ENCODE results near the gene CACHD1. TPM values are rescaled to one million over a fixed set of nuclear protein-coding genes. Genes with fewer than 3 reads are reported as not detected.

The CACHD1 gene
- total and polyA plus RNA-seq, 2 experiments from 2014 or later: 41.3 to 54.4 TPM

GRCh38 chr1:64494659-64495058 lies 24.7 kb downstream of the CACHD1 start:
- H3K4me1 ChIP-seq (ENCODE audit: low read depth): peaks cover 50% of the 10 kb centered on the region
- no peak for TF ChIP-seq CTCF (IDR thresholded peaks at IDR 0.05; ENCODE audit: low read depth, low read length)
- no peak for DNase-seq (ENCODE audit: low read depth in 1 of 2, low spot score in 1 of 2)
- no peak overlapping the region for H3K27ac ChIP-seq
- no peaks in the 10 kb centered on the region for H3K36me3 ChIP-seq
- H3K9me3 ChIP-seq (ENCODE audit: low read depth): no peaks in the 10 kb centered on the region
- no peaks in the 10 kb centered on the region for H3K27me3 ChIP-seq
- H3K4me3 ChIP-seq: no peak overlapping the region

- no peaks in the 10 kb centered on the region for H3K27me3 ChIP-seq
Observed at GRCh38 chr1:64495878-64496277, 25.9 kb downstream of the CACHD1 start.

GRCh38 chr1:64496606-64497005 lies 26.7 kb downstream of the CACHD1 start:
- Histone ChIP-seq H3K36me3 (no peaks in the 10 kb centered on the region), H3K9me3 (ENCODE audit: low read depth) (no peaks in the 10 kb centered on the region), H3K4me3 (no peak overlapping the region), H3K27me3 (no peaks in the 10 kb centered on the region), H3K27ac (no peak overlapping the region), H3K4me1 (ENCODE audit: low read depth) (peaks cover 44% of the 10 kb centered on the region)
- DNase-seq (ENCODE audit: low read depth in 1 of 2, low spot score in 1 of 2): no peak
- TF ChIP-seq CTCF (IDR thresholded peaks at IDR 0.05; ENCODE audit: low read depth, low read length): no peak

More at GRCh38 chr1:64495878-64496277, 25.9 kb downstream of the CACHD1 start:
- H3K9me3 ChIP-seq (ENCODE audit: low read depth): no peaks in the 10 kb centered on the region
- H3K36me3 ChIP-seq: no peaks in the 10 kb centered on the region
- no peak overlapping the region for H3K27ac ChIP-seq
- peaks cover 44% of the 10 kb centered on the region for H3K4me1 ChIP-seq (ENCODE audit: low read depth)
- H3K4me3 ChIP-seq: no peak overlapping the region
- no peak for DNase-seq (ENCODE audit: low read depth in 1 of 2, low spot score in 1 of 2)
- TF ChIP-seq CTCF (IDR thresholded peaks at IDR 0.05; ENCODE audit: low read depth, low read length): no peak

- Histone ChIP-seq H3K27me3 (no peaks in the 10 kb centered on the region), H3K36me3 (no peaks in the 10 kb centered on the region), H3K9me3 (ENCODE audit: low read depth) (no peaks in the 10 kb centered on the region), H3K27ac (no peak overlapping the region), H3K4me3 (no peak overlapping the region), H3K4me1 (ENCODE audit: low read depth) (peaks cover 44% of the 10 kb centered on the region)
- DNase-seq (ENCODE audit: low read depth in 1 of 2, low spot score in 1 of 2): peak in 1 of 2 donors; percentile 15
- TF ChIP-seq CTCF (IDR thresholded peaks at IDR 0.05; ENCODE audit: low read depth, low read length): no peak
Observed at GRCh38 chr1:64497088-64497883, 27.4 kb downstream of the CACHD1 start.

GRCh38 chr1:64498325-64498724 lies 28.4 kb downstream of the CACHD1 start:
- Histone ChIP-seq H3K27ac (no peak overlapping the region), H3K4me1 (ENCODE audit: low read depth) (peaks cover 42% of the 10 kb centered on the region), H3K36me3 (no peaks in the 10 kb centered on the region), H3K9me3 (ENCODE audit: low read depth) (no peaks in the 10 kb centered on the region), H3K4me3 (no peak overlapping the region), H3K27me3 (no peaks in the 10 kb centered on the region)
- no peak for DNase-seq (ENCODE audit: low read depth in 1 of 2, low spot score in 1 of 2)
- TF ChIP-seq CTCF (IDR thresholded peaks at IDR 0.05; ENCODE audit: low read depth, low read length): no peak

All from cardiac muscle cell (in vitro differentiated cells and primary cell).